AG04449 (cell line): ENCODE results near the gene PGRMC2.

Experiments
- CTCF ChIA-PET: fragments of 350-600 bp; formaldehyde crosslinking; extraction: SDS; loops from one replicate; lab custom pipeline; 2021; ENCODE audit warnings: antibody characterized with exemption; lab: Yijun Ruan, JAX
- POLR2A ChIA-PET: fragments of 400-600, 350-600 bp; formaldehyde crosslinking; extraction: SDS; loops from one replicate; lab custom pipeline; 2020; ENCODE audit warnings: antibody characterized with exemption, inconsistent platforms; lab: Yijun Ruan, JAX
- DNase-seq: peaks from one replicate; pipeline ENCODE4 v3.0.0-alpha.2; 2010; ENCODE audit warnings: low read depth, low spot score
- H3K4me3 ChIP-seq: 2 replicates; pipeline ENCODE4 v1.5.1; 2011; ENCODE audit warnings: low read depth, mild to moderate bottlenecking, control low read depth, low read length
- CTCF ChIP-seq: IDR thresholded peaks from one replicate; pipeline ENCODE4 v1.5.1; 2011; ENCODE audit warnings: mild to moderate bottlenecking, moderate library complexity, low read length, control low read depth, inconsistent platforms; ENCODE audit not compliant: insufficient read depth; ENCODE audit errors: missing control alignments

Gene PGRMC2

GRCh38 chr4:128284317-128284716, 3.3 kb downstream of the PGRMC2 start:
- CTCF ChIA-PET = no interaction called here
- no peak for DNase-seq
- POLR2A ChIA-PET = no interaction called here
- peak overlapping the region; percentile 79 for H3K4me3 ChIP-seq
- no peak for TF ChIP-seq CTCF

- ChIA-PET POLR2A (interaction anchor here (0.7 to 1.2 kb wide), 3 partner anchors 56 to 80 kb away, joined by 3 read pairs; no protein-coding TSS in a partner anchor), CTCF (interaction anchor here (0.9 to 1.5 kb wide), 6 partner anchors 11 to 583 kb away, joined by 3 read pairs; no protein-coding TSS in a partner anchor)
- DNase-seq = no peak
- no peak for TF ChIP-seq CTCF
- no peak overlapping the region for H3K4me3 ChIP-seq
These were observed 4.5 kb downstream of the PGRMC2 start for GRCh38 chr4:128283071-128283470.

- DNase-seq = no peak
- no peak overlapping the region for H3K4me3 ChIP-seq
- POLR2A ChIA-PET = interaction anchor here (0.7 kb wide), 2 partner anchors 55 to 79 kb away, joined by 3 read pairs; no protein-coding TSS in a partner anchor
- no peak for TF ChIP-seq CTCF
- CTCF ChIA-PET = interaction anchor here (0.9 to 1.5 kb wide), 6 partner anchors 11 to 583 kb away, joined by 3 read pairs; no protein-coding TSS in a partner anchor
These were observed 5.1 kb downstream of the PGRMC2 start for GRCh38 chr4:128282516-128282915.

- CTCF ChIA-PET = interaction anchor here (0.8 to 1.1 kb wide), 2 partner anchors 77 to 91 kb away, joined by 3 to 4 read pairs; no protein-coding TSS in a partner anchor
- POLR2A ChIA-PET = no interaction called here
- no peak for DNase-seq
- TF ChIP-seq CTCF = no peak
- no peak overlapping the region for H3K4me3 ChIP-seq
These were observed 6.3 kb downstream of the PGRMC2 start for GRCh38 chr4:128281354-128281753.

- ChIA-PET CTCF (no interaction called here), POLR2A (no interaction called here)
- no peak for DNase-seq
- no peak overlapping the region for H3K4me3 ChIP-seq
- no peak for TF ChIP-seq CTCF
These were observed 7.9 kb downstream of the PGRMC2 start for GRCh38 chr4:128279624-128280225.

- ChIA-PET POLR2A (no interaction called here), CTCF (interaction anchor here (0.7 kb wide), 1 partner anchor 26 kb away, joined by 3 read pairs; no protein-coding TSS in a partner anchor)
- H3K4me3 ChIP-seq = no peak overlapping the region
- TF ChIP-seq CTCF = no peak
- no peak for DNase-seq
These were observed 9.8 kb downstream of the PGRMC2 start for GRCh38 chr4:128277856-128278255.
